SW 1271 (cell line): ENCODE results near the gene LEMD3.

ENCODE experiments used
- DNase-seq, 2 experiments: peaks; one replicate each; lab custom pipeline; 2025; lab: John Stamatoyannopoulos, UW

The LEMD3 gene

DNA sequence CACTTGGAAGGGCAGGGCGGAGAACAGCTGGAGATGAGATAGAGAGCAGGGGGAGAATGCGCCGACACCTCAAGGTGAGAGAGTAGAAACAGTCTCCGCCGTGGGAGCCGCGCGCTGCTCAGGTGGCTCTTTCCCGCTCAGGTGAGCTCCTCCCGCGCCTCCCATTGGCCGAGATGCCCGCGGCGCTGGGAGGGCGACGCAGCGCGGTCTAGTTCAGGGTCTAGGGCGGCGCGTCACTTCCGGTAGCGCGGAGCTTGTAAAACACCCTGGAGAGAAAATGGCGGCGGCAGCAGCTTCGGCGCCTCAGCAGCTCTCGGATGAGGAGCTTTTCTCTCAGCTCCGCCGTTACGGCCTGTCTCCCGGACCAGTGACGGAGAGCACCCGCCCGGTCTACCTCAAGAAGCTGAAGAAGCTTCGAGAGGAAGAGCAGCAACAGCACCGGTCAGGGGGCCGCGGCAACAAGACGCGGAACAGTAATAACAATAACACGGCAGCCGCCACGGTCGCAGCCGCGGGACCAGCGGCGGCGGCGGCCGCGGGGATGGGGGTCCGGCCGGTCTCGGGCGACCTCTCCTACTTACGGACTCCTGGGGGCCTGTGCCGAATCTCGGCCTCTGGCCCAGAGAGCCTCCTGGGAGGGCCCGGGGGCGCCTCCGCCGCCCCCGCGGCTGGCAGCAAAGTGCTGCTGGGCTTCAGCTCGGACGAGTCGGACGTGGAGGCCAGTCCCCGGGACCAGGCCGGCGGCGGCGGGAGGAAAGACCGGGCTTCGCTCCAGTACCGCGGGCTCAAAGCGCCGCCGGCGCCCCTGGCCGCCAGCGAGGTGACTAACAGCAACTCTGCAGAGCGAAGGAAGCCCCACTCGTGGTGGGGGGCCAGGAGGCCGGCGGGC, at the start of gene LEMD3:
LEMD3 (plus strand) TSS at position 264 of the 889 bp plus-strand sequence; CDS start at position 278, 14 bp downstream.
- DNase-seq = peak; percentile 84

GRCh38 chr12:65121049-65121955, 48.1 kb upstream of the LEMD3 start, which contains the start of gene WIF1:
Gene WIF1, minus strand, starts transcription at chr12:65121305. Its CDS starts 114 bp downstream, at chr12:65121191.
- peak in 1 of 2 experiments; percentile 5 for DNase-seq

DNA sequence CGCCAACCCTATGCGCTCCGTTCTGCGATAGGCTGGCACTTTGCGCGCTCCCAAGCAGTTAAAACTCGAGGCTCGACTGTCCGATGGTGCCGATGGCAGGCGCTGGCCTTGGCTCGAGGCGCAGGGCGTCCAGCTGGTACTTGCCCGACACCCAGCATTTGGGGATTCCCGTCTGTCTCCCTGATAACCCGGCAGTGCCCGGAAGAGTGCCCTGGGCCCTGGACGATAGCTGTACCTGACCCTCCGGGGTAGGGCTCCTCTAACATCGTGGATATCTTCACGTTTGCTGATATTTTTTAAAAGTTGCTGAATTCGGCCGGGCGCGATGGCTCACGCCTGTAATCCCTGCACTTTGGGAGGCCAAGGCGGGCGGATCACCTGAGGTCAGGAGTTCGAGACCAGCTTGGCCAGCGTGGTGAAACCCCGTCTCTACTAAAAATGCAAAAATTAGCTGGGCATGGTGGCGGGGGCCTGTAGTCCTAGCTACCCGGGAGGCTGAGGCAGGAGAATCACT, 47.4 kb upstream of the LEMD3 start:
- no peak for DNase-seq

- DNase-seq = no peak
These were observed 46.7 kb upstream of the LEMD3 start for GRCh38 chr12:65122703-65123102.

GRCh38 chr12:65123435-65124063, 45.8 kb upstream of the LEMD3 start:
- peak in 1 of 2 experiments; percentile 26 for DNase-seq

GRCh38 chr12:65125247-65125646, 44.1 kb upstream of the LEMD3 start:
- no peak for DNase-seq

- no peak for DNase-seq
These were observed 43.4 kb upstream of the LEMD3 start for GRCh38 chr12:65125975-65126374.

DNA sequence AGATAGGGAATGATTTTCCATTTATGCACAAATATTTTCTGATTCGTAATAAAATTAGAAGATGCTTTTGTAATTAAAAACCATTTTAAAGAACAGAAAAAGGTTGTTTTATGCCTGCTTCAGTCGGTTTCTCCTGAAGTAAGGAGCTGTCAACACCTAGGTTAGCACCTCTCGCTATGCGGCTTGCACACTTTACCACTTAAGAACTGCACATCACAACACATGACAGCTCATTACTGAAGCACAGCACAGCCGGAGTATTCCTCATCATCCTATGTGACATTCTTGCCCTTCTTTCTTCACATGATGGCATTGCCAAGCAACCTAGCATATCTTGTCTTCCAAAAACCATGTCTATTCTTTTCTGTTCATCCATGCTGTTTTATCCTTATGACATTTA, 42.9 kb upstream of the LEMD3 start:
- no peak for DNase-seq

DNA sequence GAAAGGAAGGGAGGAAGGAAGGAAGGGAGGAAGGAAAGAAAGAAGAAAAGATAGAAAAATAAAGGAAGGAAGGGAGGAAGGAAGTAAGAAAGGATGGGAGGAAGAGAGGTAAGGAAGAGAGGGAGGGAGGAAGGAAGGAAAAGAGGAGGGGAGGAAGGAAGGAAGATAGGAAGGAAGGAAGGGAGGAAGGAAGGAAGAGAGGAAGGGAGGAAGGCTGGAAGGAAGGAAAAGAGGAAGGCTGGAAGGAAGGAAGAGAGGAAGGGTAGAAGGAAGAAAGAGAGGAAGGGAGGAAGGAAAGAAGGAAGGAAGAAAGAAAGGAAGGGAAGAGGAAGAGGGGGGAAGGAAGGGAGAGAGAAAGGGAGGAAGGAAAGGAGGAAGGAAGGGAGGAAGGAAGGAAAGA, 35.5 kb upstream of the LEMD3 start:
- DNase-seq = no peak

DNA sequence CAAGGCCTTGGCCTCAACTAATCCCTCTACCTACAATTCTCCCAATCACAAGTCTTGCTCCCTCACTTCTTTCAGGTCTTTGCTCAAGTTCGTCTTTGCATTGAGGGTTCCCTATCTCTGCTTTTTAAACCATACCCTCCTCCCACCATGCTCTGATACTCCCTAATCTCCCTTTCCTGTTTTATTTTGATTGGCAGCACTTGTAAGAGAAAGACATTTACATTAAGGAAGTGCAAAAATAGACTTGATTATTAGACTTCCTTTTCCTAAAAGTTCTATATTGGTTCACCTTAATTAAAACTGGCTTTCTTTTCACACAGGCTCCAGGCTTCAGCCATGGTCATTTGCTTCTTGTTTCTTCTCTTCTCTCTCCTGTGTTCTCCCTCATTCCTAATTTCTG, 30.0 kb upstream of the LEMD3 start:
- DNase-seq = no peak

- DNase-seq = no peak
These were observed 28.6 kb upstream of the LEMD3 start for GRCh38 chr12:65140738-65141137.

DNA sequence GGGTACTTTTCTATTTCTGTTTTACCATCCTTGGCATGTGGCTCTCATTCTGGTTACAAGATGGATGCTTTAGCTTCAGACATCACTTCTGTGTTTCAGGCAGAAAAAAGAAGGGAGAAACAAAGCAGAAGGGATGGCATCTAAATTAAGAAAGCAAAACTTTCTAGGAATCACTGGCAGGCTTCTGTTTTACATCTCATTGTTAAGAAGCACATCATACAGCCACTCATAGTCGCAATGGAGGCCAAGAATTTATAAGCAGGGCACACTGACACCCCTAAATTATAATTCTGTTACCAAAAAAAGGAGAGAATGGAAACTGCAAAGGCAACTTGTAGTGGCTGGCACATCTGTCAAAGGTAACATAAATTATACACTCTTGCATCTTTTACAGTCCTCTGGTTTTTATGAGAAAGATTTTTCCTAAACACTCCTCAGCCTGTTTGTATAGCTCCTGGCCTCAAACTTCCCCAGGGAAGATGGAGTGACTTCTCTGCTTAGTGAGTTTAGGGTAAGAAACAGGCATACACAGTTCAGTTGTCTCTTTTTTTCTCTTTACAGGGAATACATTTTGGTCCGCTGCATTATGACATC, 22.0 kb upstream of the LEMD3 start:
- no peak for DNase-seq

DNA sequence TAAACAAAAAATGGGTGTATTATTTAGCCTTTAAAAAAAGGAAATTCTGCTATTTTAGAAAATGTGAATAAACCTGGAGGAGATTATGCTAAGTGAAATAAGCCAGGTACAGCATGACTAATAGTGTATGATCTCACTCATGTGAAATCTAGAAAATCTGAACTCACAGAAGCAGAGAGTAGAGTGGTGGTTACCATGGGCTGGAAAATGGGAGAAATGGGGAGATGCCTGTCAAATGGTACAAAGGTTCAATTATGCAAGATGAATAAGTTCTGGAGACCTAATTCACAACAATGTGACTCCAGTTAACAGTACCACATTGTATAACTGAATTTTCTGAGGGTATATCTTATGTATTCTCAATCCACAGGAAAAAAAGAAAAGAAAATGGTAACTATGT, 17.4 kb upstream of the LEMD3 start:
- no peak for DNase-seq

DNA sequence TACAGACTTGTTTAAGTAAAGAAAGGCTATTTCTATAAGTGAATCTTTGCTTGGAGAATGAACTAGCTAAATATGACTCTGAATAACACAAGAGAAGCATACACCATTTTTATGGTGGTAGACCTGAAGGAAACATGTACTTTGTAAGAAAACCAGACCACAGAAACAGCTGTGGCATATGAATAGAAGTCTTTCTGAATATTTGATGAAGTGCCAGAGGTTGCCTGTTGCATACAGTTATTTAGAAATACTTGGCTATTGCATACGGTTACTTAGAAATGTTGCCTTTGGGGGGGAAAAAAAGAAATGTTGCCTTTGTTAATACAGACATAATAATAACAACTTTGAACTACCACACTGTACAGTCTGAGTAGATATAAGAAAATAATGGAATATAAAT, 16.8 kb upstream of the LEMD3 start:
- no peak for DNase-seq

DNA sequence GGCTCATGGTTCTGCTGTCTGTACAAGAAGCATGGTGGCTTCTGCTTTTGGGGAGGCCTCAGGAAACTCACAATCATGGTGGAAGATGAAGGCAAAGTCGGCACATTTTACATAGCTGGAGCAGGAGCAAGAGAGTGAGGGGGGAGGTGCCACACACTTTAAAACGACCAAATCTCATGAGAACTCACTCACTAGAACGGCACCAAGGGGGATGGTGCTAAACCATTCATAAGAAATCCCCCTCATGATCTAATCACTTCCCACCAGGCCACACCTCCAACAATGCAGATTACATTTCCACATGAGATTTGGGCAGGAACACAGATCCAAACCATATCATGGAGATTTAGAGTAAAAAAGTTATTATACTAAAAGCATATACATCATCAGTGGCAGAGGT, 13.6 kb upstream of the LEMD3 start:
- no peak for DNase-seq

- DNase-seq = no peak
These were observed 13.0 kb upstream of the LEMD3 start for GRCh38 chr12:65156366-65156841.

DNA sequence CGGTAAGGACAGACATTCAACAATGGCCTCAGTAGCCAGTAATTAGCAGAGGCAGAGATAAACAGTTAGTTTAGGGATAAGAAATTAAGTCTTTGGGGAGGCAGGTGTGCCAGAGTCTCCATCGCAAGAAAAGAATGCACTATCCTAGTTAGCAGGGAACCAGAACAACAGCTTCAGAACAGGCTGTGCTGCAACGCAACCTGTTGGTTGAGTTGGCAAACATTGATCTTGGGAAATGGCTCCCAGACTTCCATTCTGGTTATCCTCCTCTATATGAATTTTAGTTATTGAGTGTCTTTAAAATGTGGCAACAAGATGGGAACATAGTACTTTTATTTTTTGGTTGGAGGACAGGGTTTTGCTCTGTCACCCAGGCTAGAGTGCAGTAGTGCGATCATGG, 12.3 kb upstream of the LEMD3 start:
- DNase-seq = no peak

GRCh38 chr12:65162609-65163008, 6.8 kb upstream of the LEMD3 start:
- no peak for DNase-seq

DNA sequence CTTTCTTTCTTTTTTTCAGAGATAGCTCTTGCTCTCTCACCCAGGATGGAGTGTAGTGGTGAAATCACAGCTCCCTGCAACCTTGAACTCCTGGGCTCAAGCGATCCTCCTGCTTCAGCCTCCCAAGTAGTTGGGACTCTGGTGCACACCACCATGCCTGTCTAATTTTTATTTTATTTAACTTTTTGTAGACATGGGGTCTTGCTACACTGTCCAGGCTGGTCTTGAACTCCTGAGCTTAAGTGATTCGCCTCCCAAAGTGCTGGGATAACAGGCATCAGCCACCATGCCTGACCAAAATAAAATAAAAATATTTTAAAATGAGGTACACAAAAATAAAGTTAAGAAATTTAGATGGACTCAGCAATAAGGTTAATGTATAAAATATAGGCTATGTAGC, 5.1 kb upstream of the LEMD3 start:
- no peak for DNase-seq

DNA sequence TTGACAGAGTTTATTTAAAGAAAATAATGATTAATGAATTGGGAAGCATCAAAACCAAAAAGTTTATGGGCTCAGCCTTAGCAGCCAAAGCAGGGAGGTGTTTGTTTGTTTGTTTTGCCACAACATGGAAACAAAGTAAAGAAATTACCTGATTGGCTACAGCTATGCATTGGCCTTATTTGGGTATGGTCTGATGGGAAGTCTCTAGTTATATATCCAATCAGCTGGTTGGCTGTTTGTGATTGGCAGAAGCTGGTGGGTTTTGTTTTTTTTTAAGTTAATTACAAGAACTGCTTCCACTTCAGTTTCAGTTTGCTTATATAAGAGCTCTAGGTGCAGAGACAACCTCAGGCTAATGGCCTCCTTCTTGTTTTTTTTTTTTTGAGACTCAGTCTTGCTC, 4.6 kb upstream of the LEMD3 start:
- peak in 1 of 2 experiments; percentile 6 for DNase-seq

DNA sequence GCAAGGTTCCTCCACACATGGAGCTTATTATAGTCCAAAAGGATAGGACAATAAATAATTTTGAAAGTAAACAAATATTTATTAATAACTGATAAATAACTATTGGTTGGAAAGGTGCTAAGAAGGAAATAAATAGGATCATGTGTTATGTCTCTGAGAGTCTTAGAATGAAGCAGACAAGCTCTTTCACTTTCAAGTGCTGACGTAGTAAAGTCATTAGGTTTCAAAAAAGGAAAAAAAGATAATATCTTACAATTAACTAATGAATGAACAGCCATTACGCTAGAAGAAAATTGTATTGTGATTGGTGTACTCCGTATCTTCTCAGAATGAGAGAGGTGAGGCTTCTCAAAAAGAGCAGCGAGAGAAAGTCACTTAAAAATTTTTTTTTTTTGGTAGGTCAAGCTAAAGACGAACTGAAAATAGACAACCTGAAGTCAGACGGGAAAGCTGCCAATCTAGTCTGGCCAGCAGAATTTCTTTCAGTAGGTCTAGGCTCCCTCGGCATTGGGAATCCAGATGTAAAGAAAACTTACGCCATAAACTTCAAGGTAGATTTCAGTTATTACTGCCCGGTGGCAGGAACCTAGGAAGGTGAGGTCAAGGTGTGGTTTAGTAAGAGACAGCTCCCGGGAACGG, 583 bp upstream of the LEMD3 start:
- DNase-seq = no peak
